ENCODE measurements around the gene STARD13. TPM values are rescaled to one million over a fixed set of nuclear protein-coding genes. Genes with fewer than 3 reads are reported as not detected.

STARD13 gene
- total RNA-seq, 1 experiment from 2014 or later, result 2.1 TPM

- Histone ChIP-seq H3K79me2 (ENCODE audit: insufficient read depth, low read length) (no peaks in the 10 kb centered on the region), H2BK12ac (ENCODE audit: insufficient read length, low read depth, low read length) (no peak overlapping the region), H2BK15ac (ENCODE audit: low read depth, low read length) (no peak overlapping the region), H3K4me1 (ENCODE audit: insufficient read depth, low read length) (peaks cover 2% of the 10 kb centered on the region; the same call in 1 of the 2 replicates), H4K20me1 (ENCODE audit: control insufficient read depth, insufficient read depth, insufficient read length) (no peaks in the 10 kb centered on the region), H3K23me2 (ENCODE audit: insufficient read length, low read depth, low read length, poor library complexity, severe bottlenecking) (no peaks in the 10 kb centered on the region), H3K9ac (ENCODE audit: extremely low read depth, insufficient read length, low read length) (no peak overlapping the region), H2AFZ (ENCODE audit: low read length) (no peak overlapping the region), H4K5ac (ENCODE audit: insufficient read length, low read depth, low read length) (no peak overlapping the region), H2AK5ac (ENCODE audit: insufficient read length, low read length) (no peak overlapping the region), H3K4me2 (ENCODE audit: insufficient read depth, insufficient read length, low read length) (no peak overlapping the region), H4K91ac (ENCODE audit: insufficient read length, low read depth, low read length) (no peak overlapping the region), H3K4ac (ENCODE audit: low read depth, low read length) (no peak overlapping the region), H2BK120ac (ENCODE audit: low read depth, low read length, poor library complexity, severe bottlenecking) (no peak overlapping the region), H3K27ac (ENCODE audit: insufficient read length, low read depth, low read length) (no peak overlapping the region), H3K18ac (ENCODE audit: insufficient read length, low read depth, low read length) (no peak overlapping the region), H3T11ph (ENCODE audit: low read length) (no peak overlapping the region), H3K9me3 (ENCODE audit: control insufficient read depth, low read depth, low read length) (no peaks in the 10 kb centered on the region), H2BK5ac (ENCODE audit: insufficient read length, low read length) (no peak overlapping the region), H3K14ac (ENCODE audit: insufficient read depth, low read length) (no peak overlapping the region), H3K27me3 (ENCODE audit: insufficient read depth, low read length) (peaks cover 2% of the 10 kb centered on the region; the same call in 1 of the 2 replicates), H3K23ac (ENCODE audit: insufficient read length, low read depth, low read length) (no peak overlapping the region), H4K8ac (replicated peaks; ENCODE audit: insufficient read length, low read depth, low read length) (no peak overlapping the region), H3K56ac (ENCODE audit: insufficient read length, low read depth, low read length) (no peak overlapping the region), H3K79me1 (ENCODE audit: insufficient read depth, low read depth, low read length, poor library complexity, severe bottlenecking) (no peaks in the 10 kb centered on the region), H2BK20ac (ENCODE audit: low read depth, low read length, poor library complexity, severe bottlenecking) (no peak overlapping the region)
- H3K4me1 Mint-ChIP-seq, result peaks cover 19 to 23% of the 10 kb centered on the region in 2 experiments
- WGBS (ENCODE audit: extremely low coverage, insufficient read length, low lambda C conversion rate), result no CpG with 5 or more reads among the region's 5 CpGs
- H3K27ac Mint-ChIP-seq, result 0 out of 7 replicates have a peak overlapping the region, but pooled peaks of 1 of the 3 experiments have one; percentile 1
- H3K4me3 Mint-ChIP-seq, result 0 out of 5 replicates have a peak overlapping the region, but pooled peaks of 1 of the 2 experiments have one; percentile 27
- no peak for TF ChIP-seq CTCF (conservative IDR thresholded peaks at IDR 0.05)
- H3K9me3 Mint-ChIP-seq, result no peaks in the 10 kb centered on the region; a peak in 1 of 5 replicates
- no peaks in the 10 kb centered on the region for H3K36me3 Mint-ChIP-seq (ENCODE audit: insufficient read depth in 1 of 3, low read depth in 3 of 3)
- peaks cover 88% of the 10 kb centered on the region for H3K27me3 Mint-ChIP-seq (ENCODE audit: low read depth)
- no peak for DNase-seq
These were observed 105.3 kb downstream of the STARD13 start for GRCh38 chr13:33180122-33180804.

Measured in H9 (cell line).